ENCODE measurements around the gene C10orf71. TPM values are rescaled to one million over a fixed set of nuclear protein-coding genes. Genes with fewer than 3 reads are reported as not detected.

Gene C10orf71
- polyA plus RNA-seq, 2 of the 4 experiments (the other 2 are of a cell fraction) = not detected

DNA sequence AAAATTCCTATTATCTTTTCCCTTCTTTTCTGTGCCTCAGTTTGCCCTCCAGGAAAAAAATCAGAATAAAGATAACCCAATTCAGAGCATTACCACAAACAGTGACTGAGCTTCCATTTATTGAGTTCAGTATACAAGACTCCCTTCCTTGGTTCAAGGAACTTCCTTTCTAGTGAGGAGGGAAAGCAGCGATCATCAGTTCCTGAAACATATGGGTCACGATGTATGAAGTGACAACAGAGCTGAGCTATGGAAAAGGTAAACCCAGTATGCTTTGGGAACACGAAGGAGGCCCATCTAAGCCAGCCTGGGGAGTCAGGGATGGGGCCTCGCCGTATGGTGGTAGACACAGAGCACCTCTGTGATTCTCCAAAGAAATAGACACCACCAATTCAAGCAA, 15.8 kb downstream of the C10orf71 start:
- ChIA-PET POLR2A (no interaction called here), CTCF (no interaction called here)
- Histone ChIP-seq H3K27ac (no peak overlapping the region), H3K4me2 (no peak overlapping the region), H3K4me3 (no peak overlapping the region), H3K4me1 (no peaks in the 10 kb centered on the region), H3K9me3 (no peaks in the 10 kb centered on the region)
- ATAC-seq (no peak), FAIRE-seq (no peak), DNase-seq (ENCODE audit: low read depth in 1 of 2, low spot score in 1 of 2) (no peak)
- WGBS (ENCODE audit: missing lambda C conversion rate) = 15% methylated on average over 5 of the region's 5 CpGs
- no peak for TF ChIP-seq CHD4 (IDR thresholded peaks at IDR 0.05; ENCODE audit: borderline replicate concordance)
- no peak for TF ChIP-seq KDM5A (IDR thresholded peaks at IDR 0.05)
- no peak for TF ChIP-seq FOXS1 (CRISPR knock-in tag; IDR thresholded peaks at IDR 0.05)
- no peak for TF ChIP-seq SMC3 (IDR thresholded peaks at IDR 0.05)
- TF ChIP-seq, protein P1, sequence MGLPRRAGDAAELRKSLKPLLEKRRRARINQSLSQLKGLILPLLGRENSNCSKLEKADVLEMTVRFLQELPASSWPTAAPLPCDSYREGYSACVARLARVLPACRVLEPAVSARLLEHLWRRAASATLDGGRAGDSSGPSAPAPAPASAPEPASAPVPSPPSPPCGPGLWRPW (IDR thresholded peaks at IDR 0.05) = no peak
- no peak for TF ChIP-seq EHF (CRISPR knock-in tag; IDR thresholded peaks at IDR 0.05)
- no peak for TF ChIP-seq HOXA7 (CRISPR knock-in tag; IDR thresholded peaks at IDR 0.05)
- no peak for TF ChIP-seq PHF8 (IDR thresholded peaks at IDR 0.05; ENCODE audit: borderline replicate concordance, low read depth)
- TF ChIP-seq, protein P2, sequence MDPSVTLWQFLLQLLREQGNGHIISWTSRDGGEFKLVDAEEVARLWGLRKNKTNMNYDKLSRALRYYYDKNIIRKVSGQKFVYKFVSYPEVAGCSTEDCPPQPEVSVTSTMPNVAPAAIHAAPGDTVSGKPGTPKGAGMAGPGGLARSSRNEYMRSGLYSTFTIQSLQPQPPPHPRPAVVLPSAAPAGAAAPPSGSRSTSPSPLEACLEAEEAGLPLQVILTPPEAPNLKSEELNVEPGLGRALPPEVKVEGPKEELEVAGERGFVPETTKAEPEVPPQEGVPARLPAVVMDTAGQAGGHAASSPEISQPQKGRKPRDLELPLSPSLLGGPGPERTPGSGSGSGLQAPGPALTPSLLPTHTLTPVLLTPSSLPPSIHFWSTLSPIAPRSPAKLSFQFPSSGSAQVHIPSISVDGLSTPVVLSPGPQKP (IDR thresholded peaks at IDR 0.05; ENCODE audit: low read depth, low read length) = no peak
- TF ChIP-seq SREBF2 (IDR thresholded peaks at IDR 0.05) = no peak
- TF ChIP-seq CEBPB (IDR thresholded peaks at IDR 0.05) = no peak
- TF ChIP-seq HDAC2 (IDR thresholded peaks at IDR 0.05) = no peak
- no peak for TF ChIP-seq FOSL2 (IDR thresholded peaks at IDR 0.05)
- no peak for TF ChIP-seq FOSL2 (CRISPR knock-in tag; IDR thresholded peaks at IDR 0.05)

DNA sequence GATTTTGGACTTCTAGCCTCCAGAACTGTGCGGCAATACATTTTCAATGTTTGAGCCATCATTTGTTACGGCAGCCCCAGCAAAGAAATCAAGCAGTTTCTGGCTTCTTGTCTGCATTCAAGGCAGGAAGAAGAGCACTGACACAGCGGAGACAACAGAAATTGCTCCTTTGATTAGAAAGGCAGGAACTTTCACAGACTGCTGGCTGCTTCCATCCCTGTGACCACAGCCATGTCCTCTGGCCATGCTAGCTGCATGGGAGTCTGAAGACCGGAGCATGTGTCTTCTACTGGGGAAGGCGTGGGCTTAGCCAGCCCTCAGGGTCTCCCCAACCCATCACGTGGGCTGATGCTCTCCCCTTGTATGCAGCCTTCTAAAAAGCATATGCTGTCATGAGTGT, 19.1 kb downstream of the C10orf71 start:
- DNase-seq (ENCODE audit: low read depth in 1 of 2, low spot score in 1 of 2) = no peak
- ATAC-seq = no peak
- TF ChIP-seq TFCP2L1 (CRISPR knock-in tag; IDR thresholded peaks at IDR 0.05) = no peak
- TF ChIP-seq BHLHE40 (IDR thresholded peaks at IDR 0.05; ENCODE audit: low read depth, low read length) = no peak
- TF ChIP-seq RAD21 (conservative IDR thresholded peaks at IDR 0.05 in 1 of 2, IDR thresholded peaks at IDR 0.05 in 1 of 2) = no peak
- no peak for TF ChIP-seq ZFP36 (IDR thresholded peaks at IDR 0.05; ENCODE audit: borderline replicate concordance, partially characterized antibody)
- TF ChIP-seq FOSB (CRISPR knock-in tag; IDR thresholded peaks at IDR 0.05) = no peak
- TF ChIP-seq ESRRA (IDR thresholded peaks at IDR 0.05; ENCODE audit: borderline replicate concordance, low read length) = no peak
- TF ChIP-seq EHMT2 (IDR thresholded peaks at IDR 0.05; ENCODE audit: low read depth) = no peak
- TF ChIP-seq, protein P3, sequence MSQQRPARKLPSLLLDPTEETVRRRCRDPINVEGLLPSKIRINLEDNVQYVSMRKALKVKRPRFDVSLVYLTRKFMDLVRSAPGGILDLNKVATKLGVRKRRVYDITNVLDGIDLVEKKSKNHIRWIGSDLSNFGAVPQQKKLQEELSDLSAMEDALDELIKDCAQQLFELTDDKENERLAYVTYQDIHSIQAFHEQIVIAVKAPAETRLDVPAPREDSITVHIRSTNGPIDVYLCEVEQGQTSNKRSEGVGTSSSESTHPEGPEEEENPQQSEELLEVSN (IDR thresholded peaks at IDR 0.05; ENCODE audit: borderline replicate concordance, low read depth) = no peak
- TF ChIP-seq RARB (CRISPR knock-in tag; IDR thresholded peaks at IDR 0.05) = no peak
- CTCF ChIA-PET = no interaction called here
- Histone ChIP-seq H3K4me2 (no peak overlapping the region), H3K27ac (no peak overlapping the region), H3K4me1 (no peaks in the 10 kb centered on the region), H3K9me3 (no peaks in the 10 kb centered on the region), H3K4me3 (no peak overlapping the region)
- FAIRE-seq = no peak
- 35% methylated on average over 6 of the region's 6 CpGs for WGBS (ENCODE audit: missing lambda C conversion rate)
- POLR2A ChIA-PET = no interaction called here

DNA sequence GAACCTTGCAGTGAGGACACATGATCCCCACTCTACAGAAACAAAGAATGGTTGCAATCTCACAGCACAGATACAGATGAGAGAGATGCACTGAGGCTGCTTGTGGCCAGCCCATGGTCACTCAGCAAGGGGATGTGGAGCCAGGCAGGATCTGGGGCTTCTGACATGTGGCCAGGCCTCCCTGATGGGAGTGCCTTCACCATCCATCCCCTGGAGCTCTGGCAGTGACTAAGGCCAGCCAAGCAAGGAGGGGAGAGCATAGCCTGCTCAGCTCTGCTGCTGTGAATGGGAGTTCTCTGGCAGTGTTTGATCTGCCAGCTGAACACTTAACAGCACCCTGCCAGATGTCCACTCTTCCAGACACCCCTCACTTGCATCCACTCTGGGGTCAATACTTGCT, 19.8 kb downstream of the C10orf71 start:
- H3K27ac ChIP-seq = no peak overlapping the region
- TF ChIP-seq POLR2A (IDR thresholded peaks at IDR 0.05; ENCODE audit: low read length) (no peak), CBX2 (IDR thresholded peaks at IDR 0.05; ENCODE audit: borderline replicate concordance, low read depth) (no peak), NPAS2 (CRISPR knock-in tag; IDR thresholded peaks at IDR 0.05; ENCODE audit: borderline replicate concordance) (no peak), MYC (IDR thresholded peaks at IDR 0.05; ENCODE audit: borderline replicate concordance, low read length) (no peak), MAZ (IDR thresholded peaks at IDR 0.05; ENCODE audit: borderline replicate concordance, low read depth, low read length) (no peak)
- TF ChIP-seq, protein P3 (IDR thresholded peaks at IDR 0.05; ENCODE audit: borderline replicate concordance, low read depth) = no peak
- CTCF ChIA-PET = no interaction called here

More for the DNA sequence above, 19.8 kb downstream of the C10orf71 start:
- FAIRE-seq = no peak
- Histone ChIP-seq H3K4me3 (no peak overlapping the region), H3K9me3 (no peaks in the 10 kb centered on the region), H3K4me2 (no peak overlapping the region), H3K4me1 (no peaks in the 10 kb centered on the region)
- no peak for ATAC-seq
- DNase-seq (ENCODE audit: low read depth in 1 of 2, low spot score in 1 of 2) = no peak
- POLR2A ChIA-PET = no interaction called here

Data from A549 (cell line).